NCI-H460 (cell line): ENCODE measurements around the gene TEDC1. TPM values are rescaled to one million over a fixed set of nuclear protein-coding genes. Genes with fewer than 3 reads are reported as not detected.
A peak's percentile ranks its signal among the peaks of the same experiment; 100 is the strongest.

Source experiments
- DNase-seq: peaks from one replicate; pipeline ENCODE4 v3.0.0-alpha.2; 2016; ENCODE audit warnings: low read depth; ENCODE audit errors: extremely low read depth
- total RNA-seq: library from RNA; depleted of rRNA; stranded (reverse); fragments of >200 nt; shearing (Covaris generic); gene quantifications from 2 replicates; pipeline ENCODE4 v1.2.3, GENCODE V29; 2014

TEDC1 gene
- total RNA-seq, 1 experiment from 2014 or later, result 23.1 TPM

DNA sequence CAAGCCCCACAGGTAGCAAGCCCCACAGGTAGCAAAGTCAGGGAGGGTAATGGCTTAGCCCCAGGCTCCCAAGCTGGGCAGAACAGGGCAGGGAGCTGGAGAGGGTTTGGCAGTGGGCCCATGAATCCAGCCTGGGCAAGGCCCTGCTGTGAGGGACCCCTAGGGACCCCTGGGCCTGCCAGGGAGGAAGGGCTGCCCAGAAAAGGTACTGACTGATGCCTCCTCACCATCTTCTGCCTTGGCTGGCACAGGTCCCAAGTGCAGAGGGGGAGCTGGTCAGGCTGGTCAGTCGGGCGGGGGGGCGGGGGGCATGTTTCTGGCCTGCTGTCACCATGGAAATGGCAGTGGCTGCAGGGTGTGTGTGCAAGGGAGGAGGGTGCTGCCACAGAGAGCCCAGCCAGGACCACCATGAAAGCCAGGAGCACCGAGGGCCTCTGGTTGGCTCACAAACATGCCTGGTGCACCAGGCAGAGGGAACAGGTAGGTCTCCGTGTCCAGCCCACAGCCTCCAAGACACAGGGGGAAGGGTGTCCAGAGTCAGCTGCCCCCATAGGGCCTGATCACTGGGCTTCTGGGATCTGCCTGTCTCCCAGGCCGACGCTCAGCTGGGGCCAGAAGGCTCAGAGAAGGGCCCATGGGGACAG lies 17.9 kb upstream of the TEDC1 start:
- no peak for DNase-seq

DNA sequence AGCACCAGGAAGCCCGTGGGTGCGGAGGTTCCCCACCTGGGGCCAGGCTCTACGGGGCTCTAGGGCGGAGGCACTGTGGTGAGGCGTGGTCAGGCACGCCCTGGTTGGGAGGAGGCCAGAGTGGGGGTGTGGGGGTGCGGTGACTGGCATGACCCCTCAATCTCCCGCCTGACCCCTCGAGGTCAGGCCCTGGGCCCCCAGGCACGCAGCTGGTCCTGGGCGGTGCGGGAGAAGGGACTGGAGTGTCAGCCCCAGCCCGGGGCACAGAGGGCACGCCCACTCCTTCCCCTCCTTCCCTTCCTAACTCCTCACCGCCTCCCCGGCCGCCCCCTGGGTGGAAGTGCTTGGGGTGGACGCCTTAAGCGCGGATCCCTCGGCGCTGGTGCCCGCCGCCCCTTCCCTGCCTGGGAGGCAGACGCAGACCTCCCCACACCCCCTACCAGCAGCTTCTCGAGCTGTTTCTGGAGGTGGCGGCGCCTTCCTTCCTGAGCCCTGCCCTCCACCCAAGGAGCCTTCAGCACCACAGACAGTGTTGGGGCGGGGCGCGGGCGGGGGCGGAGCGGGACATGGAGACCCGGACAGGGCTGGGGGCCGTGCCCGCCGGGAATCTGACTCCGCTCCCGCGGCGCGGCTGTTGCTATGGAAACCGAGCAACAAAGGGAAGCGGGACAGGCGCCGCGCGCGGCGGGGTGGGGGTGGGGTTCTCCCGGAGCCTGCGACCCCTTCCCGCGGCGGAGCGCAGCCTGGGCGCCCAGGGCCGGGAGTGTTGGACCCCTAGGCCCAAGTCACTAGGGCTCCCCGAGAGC lies 17.2 kb upstream of the TEDC1 start:
- peak; percentile 72 for DNase-seq

GRCh38 chr14:105474483-105475268 lies 16.4 kb upstream of the TEDC1 start, which contains the start of gene CRIP2:
CRIP2 (plus strand) TSS chr14:105474821; CDS start chr14:105474863, 42 bp downstream.
- no peak for DNase-seq

GRCh38 chr14:105475269-105476096 lies 15.6 kb upstream of the TEDC1 start:
- no peak for DNase-seq

DNA sequence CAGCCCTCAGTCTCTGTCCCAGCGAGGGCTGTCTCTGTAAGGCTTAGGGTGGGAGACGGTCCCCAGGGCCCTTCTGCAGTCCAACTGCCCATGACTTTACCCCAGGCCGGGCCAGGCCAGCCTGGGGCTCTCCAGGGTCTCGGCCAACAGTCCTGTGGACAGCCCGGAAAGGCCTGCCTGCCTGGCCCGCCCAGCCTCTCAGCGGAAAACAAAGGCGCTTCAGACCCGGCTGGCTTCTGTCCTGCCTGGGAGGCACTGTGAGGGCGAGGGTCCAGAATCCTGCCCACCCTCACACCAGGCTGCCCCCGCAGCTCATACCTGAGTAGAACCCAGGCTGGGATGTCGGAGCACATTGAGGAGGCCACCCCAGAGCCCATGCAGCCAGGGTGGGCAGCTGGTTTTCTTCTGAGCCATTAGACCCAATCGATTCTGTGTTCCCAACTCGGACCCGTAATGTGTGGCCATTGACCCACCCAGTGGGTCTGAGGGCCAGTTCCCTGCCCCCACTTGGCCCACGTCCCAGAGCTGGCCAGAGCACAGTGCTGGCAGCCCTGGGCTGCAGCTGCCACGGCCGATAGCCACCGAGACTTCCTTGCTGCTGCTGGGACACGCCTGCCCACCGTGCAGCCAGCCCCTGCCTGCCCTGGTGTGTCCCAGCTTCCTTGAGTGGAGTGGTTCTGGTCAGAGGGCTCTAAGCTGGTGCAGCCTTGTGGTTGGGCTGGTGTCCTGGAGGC lies 14.8 kb upstream of the TEDC1 start:
- DNase-seq, result no peak

- DNase-seq, result no peak
Measured at GRCh38 chr14:105476831-105477659, 14.0 kb upstream of the TEDC1 start.

DNA sequence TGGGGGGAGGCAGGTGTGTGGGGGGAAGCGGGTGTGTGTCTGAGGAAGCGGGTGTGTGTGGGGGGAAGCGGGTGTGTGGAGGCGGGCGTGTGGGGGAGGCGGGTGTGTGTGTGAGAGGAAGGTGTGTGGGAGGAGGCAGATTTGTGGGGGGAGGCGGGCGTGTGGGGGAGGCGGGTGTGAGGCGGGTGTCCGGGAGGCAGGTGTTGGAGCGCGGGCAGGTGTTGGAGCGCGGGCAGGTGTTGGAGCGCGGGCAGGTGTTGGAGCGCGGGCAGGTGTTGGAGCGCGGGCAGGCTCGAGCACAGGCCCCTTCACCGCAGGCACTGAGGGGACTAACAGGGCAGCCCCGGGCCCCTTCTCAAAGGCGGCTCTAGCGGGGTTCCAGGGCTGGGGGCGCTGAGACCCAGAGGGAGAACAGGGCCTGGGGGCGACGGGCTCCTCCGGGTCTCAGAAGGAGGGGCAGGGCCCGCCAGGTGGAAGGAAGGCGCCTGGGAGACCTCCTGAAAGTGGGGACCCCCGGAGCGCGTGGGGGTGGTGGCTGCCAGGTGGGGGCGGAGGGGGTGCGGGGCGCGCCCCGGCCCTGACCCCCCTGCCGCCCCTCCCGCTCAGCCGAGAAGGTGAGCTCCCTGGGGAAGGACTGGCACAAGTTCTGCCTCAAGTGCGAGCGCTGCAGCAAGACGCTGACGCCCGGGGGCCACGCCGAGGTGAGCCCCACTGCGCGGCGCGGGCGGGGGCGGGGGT lies 13.2 kb upstream of the TEDC1 start:
- no peak for DNase-seq

DNA sequence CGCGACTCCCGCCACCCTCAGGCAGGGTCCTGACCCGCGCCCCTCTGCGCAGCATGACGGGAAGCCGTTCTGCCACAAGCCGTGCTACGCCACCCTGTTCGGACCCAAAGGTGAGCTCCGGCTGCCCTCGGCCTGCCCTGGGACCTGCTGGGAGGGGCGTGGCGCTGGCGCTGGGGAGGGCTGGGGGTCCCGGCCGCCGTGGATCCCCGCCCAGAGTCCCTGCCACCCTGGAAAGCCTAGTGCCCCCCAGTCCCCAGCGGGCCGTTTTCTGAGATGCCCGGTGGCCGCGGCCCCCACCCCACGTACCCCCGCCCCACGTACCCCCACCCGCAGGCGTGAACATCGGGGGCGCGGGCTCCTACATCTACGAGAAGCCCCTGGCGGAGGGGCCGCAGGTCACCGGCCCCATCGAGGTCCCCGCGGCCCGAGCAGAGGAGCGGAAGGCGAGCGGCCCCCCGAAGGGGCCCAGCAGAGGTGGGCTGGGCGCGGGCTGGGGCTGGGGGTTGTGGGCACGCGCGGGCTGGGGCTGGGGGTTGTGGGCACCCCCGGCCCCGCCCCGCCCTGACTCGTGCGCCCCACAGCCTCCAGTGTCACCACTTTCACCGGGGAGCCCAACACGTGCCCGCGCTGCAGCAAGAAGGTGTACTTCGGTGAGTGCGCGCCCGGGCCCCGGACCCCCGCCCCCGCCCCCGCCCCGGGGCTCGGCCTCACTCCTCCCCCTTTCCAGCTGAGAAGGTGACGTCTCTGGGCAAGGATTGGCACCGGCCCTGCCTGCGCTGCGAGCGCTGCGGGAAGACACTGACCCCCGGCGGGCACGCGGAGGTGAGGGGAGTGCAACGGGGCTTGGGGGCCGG lies 12.4 kb upstream of the TEDC1 start:
- DNase-seq, result no peak

DNA sequence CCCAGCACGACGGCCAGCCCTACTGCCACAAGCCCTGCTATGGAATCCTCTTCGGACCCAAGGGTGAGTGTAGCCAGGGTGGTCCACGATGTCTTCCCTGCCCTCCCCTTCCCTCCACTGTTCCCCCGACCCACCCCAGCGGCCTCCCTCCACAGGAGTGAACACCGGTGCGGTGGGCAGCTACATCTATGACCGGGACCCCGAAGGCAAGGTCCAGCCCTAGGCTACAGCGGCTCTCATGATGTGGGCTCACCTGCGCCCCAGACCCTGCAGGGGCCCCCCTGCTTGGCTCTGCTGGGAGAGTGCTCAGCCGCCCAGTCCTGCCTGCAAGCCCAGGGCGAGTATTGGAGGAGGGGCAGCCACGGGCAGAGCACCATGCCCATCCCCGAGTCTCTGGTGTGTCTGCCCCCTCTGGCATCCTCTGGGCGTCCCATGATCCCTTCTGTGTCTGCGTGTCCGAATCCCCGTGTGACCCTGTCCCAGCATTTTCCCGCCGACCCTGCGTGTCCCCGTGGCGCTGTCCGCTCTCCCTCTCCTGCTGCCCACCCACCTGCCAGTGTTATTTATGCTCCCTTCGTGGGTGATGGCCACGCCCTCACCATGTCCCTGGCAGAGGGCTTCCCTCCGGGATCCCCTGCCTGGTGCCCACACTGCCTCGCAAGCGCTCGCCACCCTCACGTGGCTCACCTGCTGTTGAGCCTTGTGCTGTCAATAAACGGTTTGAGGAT lies 11.5 kb upstream of the TEDC1 start:
- no peak for DNase-seq

GRCh38 chr14:105480199-105480746 lies 10.8 kb upstream of the TEDC1 start:
- no peak for DNase-seq

DNA sequence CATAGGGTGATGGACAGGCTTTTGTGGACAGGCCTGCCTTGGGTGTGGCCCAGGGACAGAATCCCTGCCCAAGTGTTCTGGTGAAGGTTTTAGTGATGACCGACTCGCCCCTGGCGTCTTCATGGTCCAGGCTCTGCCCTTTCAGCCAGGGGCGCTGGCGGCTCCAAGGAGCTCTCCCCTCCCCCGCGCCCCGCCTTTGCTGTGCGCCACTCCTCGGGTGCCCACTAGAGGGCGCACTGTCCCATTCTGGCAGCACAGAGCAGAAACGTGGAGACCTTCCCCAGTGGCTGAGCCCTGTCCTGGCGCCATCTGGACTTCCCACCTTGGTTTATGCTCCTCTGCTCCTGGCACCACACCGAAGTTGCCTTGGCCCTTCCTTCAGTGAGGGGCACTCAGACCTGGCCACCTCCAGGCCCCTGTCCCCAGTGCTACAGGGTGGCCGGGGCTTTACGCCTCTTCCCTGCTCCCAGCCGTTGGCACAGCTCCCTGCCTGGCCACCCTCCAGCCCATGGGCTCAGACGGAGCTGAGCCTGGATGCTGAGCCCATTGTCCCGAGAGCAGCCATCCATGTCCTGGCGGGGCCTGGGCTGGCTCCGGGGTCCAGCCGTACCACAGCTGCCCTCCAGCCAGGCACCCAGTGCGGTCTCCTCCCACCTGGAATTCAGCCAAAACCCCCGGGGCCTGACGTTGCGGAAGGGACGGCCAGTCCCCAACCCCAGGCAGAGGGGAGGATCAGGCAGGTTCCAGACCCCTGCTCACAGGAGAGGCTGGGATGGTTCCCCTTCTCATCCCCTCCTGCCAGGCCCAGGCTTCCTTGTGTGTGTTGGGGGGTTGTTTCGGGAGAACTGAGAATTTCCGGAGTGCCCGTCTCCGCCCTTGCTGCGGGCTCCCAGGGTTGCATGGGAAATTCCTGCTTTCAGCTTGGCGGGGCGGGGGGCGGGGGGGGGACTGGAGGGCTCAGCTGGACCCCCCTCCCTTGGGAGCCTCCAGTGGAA lies 9.9 kb upstream of the TEDC1 start:
- peak; percentile 84 for DNase-seq

DNA sequence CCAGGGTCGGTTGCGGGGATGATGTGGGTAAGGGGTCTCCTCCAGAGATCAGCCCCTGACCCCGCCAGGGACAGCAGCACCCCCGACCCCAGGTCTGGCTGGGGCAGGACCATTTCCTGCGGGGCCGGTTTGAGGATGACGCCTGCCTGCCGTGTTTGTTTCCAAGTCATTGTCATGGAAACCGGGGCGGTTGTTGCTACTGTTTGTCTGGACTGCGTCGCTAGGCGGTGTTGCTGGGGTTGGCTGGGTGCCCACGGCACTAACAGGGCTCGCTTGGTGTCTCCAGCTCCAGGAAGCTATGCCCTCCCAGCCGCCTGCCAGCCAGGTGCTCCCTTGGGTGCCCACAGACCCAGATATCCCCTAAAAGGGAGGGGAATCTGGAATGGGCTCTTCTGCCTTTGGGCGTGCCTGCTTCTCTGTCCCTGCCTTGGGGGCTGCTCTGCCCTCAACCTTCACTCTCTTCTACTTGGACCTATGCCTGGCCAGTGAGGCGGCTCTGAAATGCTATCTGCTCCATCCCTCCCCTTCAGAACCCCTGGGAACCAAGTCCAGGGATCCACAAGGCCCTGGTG lies 9.1 kb upstream of the TEDC1 start:
- DNase-seq, result peak; percentile 93

GRCh38 chr14:105482486-105483110 lies 8.4 kb upstream of the TEDC1 start:
- no peak for DNase-seq
